Measurements from ENCODE around the gene MAPK8. TPM values are rescaled to one million over a fixed set of nuclear protein-coding genes. Genes with fewer than 3 reads are reported as not detected.

Gene MAPK8
- total and polyA plus RNA-seq, 12 donors, result 7.6 to 103 (median 31.9) TPM

GRCh38 chr10:48291190-48291589, 15.3 kb upstream of the MAPK8 start:
- intact Hi-C loops (cut with DNase I), result no loop called here
- 76 to 88% (median 78%) methylated on average over 3 of the region's 3 CpGs for WGBS, 4 donors
- no peak for TF ChIP-seq CTCF (IDR thresholded peaks at IDR 0.05)
- TF ChIP-seq POLR2A (IDR thresholded peaks at IDR 0.05), result no peak
- DNase-seq, result no peak
- Histone ChIP-seq H3K9me3 (replicated peaks in 1 of 3) (no peaks in the 10 kb centered on the region), H3K27me3 (no peaks in the 10 kb centered on the region), H3K27ac (no peak overlapping the region), H3K4me3 (no peak overlapping the region), H3K36me3 (replicated peaks in 1 of 2) (no peaks in the 10 kb centered on the region), H3K4me1 (replicated peaks in 1 of 2) (no peaks in the 10 kb centered on the region)

- DNase-seq, result no peak
- Histone ChIP-seq H3K27me3 (no peaks in the 10 kb centered on the region), H3K36me3 (replicated peaks in 1 of 2) (no peaks in the 10 kb centered on the region), H3K27ac (no peak overlapping the region), H3K4me1 (replicated peaks in 1 of 2) (no peaks in the 10 kb centered on the region), H3K4me3 (no peak overlapping the region), H3K9me3 (replicated peaks in 1 of 3) (no peaks in the 10 kb centered on the region)
- TF ChIP-seq POLR2A (IDR thresholded peaks at IDR 0.05) (no peak), CTCF (IDR thresholded peaks at IDR 0.05) (no peak)
- 87 to 91% (median 89%) methylated on average over 3 of the region's 3 CpGs for WGBS, 4 donors
- intact Hi-C loops (cut with DNase I), result no loop called here
These were observed 13.9 kb upstream of the MAPK8 start for GRCh38 chr10:48292616-48293015.

GRCh38 chr10:48294431-48294830, 12.0 kb upstream of the MAPK8 start:
- DNase-seq, result no peak
- TF ChIP-seq CTCF (IDR thresholded peaks at IDR 0.05), result no peak
- TF ChIP-seq POLR2A (IDR thresholded peaks at IDR 0.05), result no peak
- Histone ChIP-seq H3K27me3 (no peaks in the 10 kb centered on the region), H3K9me3 (replicated peaks in 1 of 3) (no peaks in the 10 kb centered on the region), H3K4me3 (no peak overlapping the region), H3K27ac (no peak overlapping the region), H3K4me1 (replicated peaks in 1 of 2) (no peaks in the 10 kb centered on the region), H3K36me3 (replicated peaks in 1 of 2) (no peaks in the 10 kb centered on the region)
- intact Hi-C loops (cut with DNase I), result no loop called here
- WGBS, 4 donors, result 72 to 86% (median 81%) methylated on average over 2 of the region's 2 CpGs

GRCh38 chr10:48296576-48297098, 9.8 kb upstream of the MAPK8 start:
- H3K27ac ChIP-seq, result no peak overlapping the region
- no peaks in the 10 kb centered on the region for H3K4me1 ChIP-seq (replicated peaks in 1 of 2)
- no peak for TF ChIP-seq CTCF (IDR thresholded peaks at IDR 0.05)
- no peak for TF ChIP-seq POLR2A (IDR thresholded peaks at IDR 0.05)
- intact Hi-C loops (cut with DNase I), result no loop called here
- no peak for DNase-seq
- H3K9me3 ChIP-seq (replicated peaks in 1 of 3), result no peaks in the 10 kb centered on the region
- 80 to 89% (median 85%) methylated on average over 4 of the region's 4 CpGs for WGBS, 4 donors
- no peaks in the 10 kb centered on the region for H3K27me3 ChIP-seq
- H3K4me3 ChIP-seq, result no peak overlapping the region
- H3K36me3 ChIP-seq (replicated peaks in 1 of 2), result no peaks in the 10 kb centered on the region
